ENCODE results near the gene FER.

Gene FER

DNA sequence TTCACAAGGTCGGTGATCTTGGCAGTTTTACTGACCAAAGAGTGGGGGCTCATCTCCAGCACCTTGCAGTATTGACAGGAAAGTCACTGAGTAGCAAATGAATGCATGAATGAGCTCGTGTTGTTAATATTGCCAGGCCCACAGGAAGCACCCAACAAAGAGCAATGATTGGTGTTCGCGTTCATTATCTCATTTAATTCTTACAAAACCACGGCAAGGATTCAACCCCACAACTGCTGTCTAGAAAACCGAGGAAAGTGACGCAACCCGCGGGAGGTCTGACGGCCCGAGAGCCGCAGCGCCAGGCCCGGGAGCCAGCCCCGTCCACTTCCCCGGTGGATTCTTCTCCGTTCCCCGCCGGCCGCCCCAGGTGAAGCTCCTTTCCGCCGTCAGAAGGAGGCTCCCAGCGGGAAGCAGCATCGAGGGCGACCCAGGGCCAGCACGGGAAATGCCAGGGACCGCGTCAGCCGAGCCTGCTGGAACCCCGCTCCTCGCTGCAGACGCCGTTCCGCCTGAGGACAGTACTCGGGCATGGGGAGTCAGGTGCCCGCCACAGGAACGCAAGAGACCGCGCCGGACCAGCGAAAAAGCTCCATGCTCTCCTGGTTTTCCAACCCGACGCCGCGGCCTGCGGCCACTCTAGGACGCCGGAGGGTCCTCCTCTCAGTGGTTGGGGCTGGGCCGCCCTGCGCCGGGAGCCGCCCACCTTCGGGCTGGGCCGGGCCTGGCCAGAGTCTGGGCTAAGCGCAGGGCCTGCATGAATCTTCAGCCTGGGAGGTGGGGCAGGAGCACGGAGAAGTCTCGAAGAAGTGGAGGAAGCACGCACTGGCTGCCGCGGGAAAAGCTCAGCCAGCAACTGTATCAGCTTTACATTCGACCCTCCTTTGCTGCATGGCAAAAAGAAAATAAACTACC, 19.8 kb upstream of the FER start:
- Histone ChIP-seq H3K4me2 (ENCODE audit: insufficient read depth, low read length) (peak overlapping the region; percentile 77), H3K27ac (ENCODE audit: low read length) (peak overlapping the region; percentile 69), H3K36me3 (ENCODE audit: insufficient read depth, low read length) (no peaks in the 10 kb centered on the region), H2AFZ (ENCODE audit: low read depth, low read length) (peak overlapping the region; percentile 81), H3K27me3 (ENCODE audit: insufficient read depth, low read length, poor library complexity) (no peaks in the 10 kb centered on the region), H3K9me3 (ENCODE audit: insufficient read depth, low read length, severe bottlenecking) (no peaks in the 10 kb centered on the region), H3K4me3 (ENCODE audit: low read depth in 1 of 2, low read length in 2 of 2) (peak overlapping the region; percentile 29 to 62; a peak in 3 of 4 replicates), H4K20me1 (ENCODE audit: insufficient read depth, low read length) (no peaks in the 10 kb centered on the region), H3K9ac (ENCODE audit: low read depth, low read length) (peak overlapping the region; percentile 64), H3K79me2 (ENCODE audit: insufficient read depth, low read length) (no peaks in the 10 kb centered on the region), H3K4me1 (ENCODE audit: insufficient read depth, low read length) (peaks cover 29% of the 10 kb centered on the region)
- ATAC-seq (ENCODE audit: insufficient read depth, low read depth) (peak; percentile 87), DNase-seq (peak; percentile 65)
- TF ChIP-seq, protein P1, sequence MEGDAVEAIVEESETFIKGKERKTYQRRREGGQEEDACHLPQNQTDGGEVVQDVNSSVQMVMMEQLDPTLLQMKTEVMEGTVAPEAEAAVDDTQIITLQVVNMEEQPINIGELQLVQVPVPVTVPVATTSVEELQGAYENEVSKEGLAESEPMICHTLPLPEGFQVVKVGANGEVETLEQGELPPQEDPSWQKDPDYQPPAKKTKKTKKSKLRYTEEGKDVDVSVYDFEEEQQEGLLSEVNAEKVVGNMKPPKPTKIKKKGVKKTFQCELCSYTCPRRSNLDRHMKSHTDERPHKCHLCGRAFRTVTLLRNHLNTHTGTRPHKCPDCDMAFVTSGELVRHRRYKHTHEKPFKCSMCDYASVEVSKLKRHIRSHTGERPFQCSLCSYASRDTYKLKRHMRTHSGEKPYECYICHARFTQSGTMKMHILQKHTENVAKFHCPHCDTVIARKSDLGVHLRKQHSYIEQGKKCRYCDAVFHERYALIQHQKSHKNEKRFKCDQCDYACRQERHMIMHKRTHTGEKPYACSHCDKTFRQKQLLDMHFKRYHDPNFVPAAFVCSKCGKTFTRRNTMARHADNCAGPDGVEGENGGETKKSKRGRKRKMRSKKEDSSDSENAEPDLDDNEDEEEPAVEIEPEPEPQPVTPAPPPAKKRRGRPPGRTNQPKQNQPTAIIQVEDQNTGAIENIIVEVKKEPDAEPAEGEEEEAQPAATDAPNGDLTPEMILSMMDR (IDR thresholded peaks at IDR 0.05; ENCODE audit: borderline replicate concordance, extremely low read depth, low read length, poor library complexity, severe bottlenecking), result no peak
- TF ChIP-seq EZH2 (IDR thresholded peaks at IDR 0.05; ENCODE audit: borderline replicate concordance, low read depth, low read length, severe bottlenecking), result no peak

DNA sequence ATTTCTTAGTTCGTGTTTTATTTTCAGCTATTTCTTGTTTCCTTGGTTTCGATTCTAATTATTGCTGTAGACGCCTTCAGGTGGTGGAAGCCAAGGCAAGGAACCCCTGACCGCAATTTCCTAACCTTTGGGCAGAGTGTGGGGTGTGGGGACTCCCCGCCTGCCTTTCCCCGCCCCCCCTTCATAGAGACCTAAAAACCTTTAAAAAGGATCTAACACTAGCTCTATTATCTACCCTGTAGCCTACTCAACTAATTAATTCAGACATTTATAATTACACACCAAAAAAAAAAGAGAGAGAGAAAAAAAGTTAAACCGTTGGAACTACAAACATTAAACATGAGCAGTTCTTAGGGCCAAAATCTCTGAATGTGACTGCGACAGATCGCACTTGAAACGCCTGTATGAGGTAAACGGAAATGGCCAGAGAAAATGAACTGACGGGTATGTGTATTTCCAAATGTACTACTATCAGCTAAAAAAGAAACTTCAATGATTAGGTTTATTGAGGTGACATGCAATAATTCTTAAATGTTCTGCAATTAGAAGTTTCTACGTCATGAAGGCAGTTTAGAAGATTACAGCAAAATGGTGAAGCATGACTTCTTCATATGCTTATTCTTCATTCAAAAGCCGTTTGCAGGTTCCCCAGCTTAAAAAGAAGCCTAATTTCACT, 19.0 kb upstream of the FER start:
- Histone ChIP-seq H2AFZ (ENCODE audit: low read depth, low read length) (peak overlapping the region; percentile 81), H3K4me2 (ENCODE audit: insufficient read depth, low read length) (peak overlapping the region; percentile 77), H3K27ac (ENCODE audit: low read length) (peak overlapping the region; percentile 69), H3K9ac (ENCODE audit: low read depth, low read length) (peak overlapping the region; percentile 64), H3K4me1 (ENCODE audit: insufficient read depth, low read length) (peaks cover 29% of the 10 kb centered on the region), H3K36me3 (ENCODE audit: insufficient read depth, low read length) (no peaks in the 10 kb centered on the region), H3K9me3 (ENCODE audit: insufficient read depth, low read length, severe bottlenecking) (no peaks in the 10 kb centered on the region), H3K79me2 (ENCODE audit: insufficient read depth, low read length) (no peaks in the 10 kb centered on the region), H3K27me3 (ENCODE audit: insufficient read depth, low read length, poor library complexity) (no peaks in the 10 kb centered on the region), H3K4me3 (ENCODE audit: low read depth in 1 of 2, low read length in 2 of 2) (peak overlapping the region; percentile 29 to 62; a peak in 3 of 4 replicates), H4K20me1 (ENCODE audit: insufficient read depth, low read length) (no peaks in the 10 kb centered on the region)
- DNase-seq (peak; percentile 76), ATAC-seq (ENCODE audit: insufficient read depth, low read depth) (peak; percentile 84)
- no peak for TF ChIP-seq EZH2 (IDR thresholded peaks at IDR 0.05; ENCODE audit: borderline replicate concordance, low read depth, low read length, severe bottlenecking)
- TF ChIP-seq, protein P1 (IDR thresholded peaks at IDR 0.05; ENCODE audit: borderline replicate concordance, extremely low read depth, low read length, poor library complexity, severe bottlenecking), result no peak

DNA sequence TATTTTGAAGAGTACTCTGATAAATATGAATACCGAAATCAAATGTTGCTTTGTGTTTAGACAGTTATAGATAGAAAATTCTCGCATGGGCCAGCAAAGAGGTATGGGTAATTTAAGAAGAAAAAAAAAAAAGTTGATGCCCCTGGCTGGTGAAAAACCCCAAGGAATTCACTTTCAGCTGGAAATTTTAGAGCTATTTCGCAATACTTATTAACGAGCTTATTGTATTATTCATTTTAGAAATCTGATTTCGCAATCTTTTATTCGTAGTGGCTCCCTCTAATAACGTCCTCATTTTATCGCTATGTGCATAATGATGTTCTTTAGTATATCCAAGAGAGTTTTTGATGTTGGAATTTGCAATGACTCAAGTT, 18.5 kb upstream of the FER start:
- Histone ChIP-seq H3K9me3 (ENCODE audit: insufficient read depth, low read length, severe bottlenecking) (no peaks in the 10 kb centered on the region), H3K79me2 (ENCODE audit: insufficient read depth, low read length) (no peaks in the 10 kb centered on the region), H4K20me1 (ENCODE audit: insufficient read depth, low read length) (no peaks in the 10 kb centered on the region), H3K27me3 (ENCODE audit: insufficient read depth, low read length, poor library complexity) (no peaks in the 10 kb centered on the region), H3K27ac (ENCODE audit: low read length) (no peak overlapping the region), H2AFZ (ENCODE audit: low read depth, low read length) (no peak overlapping the region), H3K9ac (ENCODE audit: low read depth, low read length) (no peak overlapping the region), H3K4me3 (ENCODE audit: low read depth in 1 of 2, low read length in 2 of 2) (no peak overlapping the region), H3K36me3 (ENCODE audit: insufficient read depth, low read length) (no peaks in the 10 kb centered on the region), H3K4me1 (ENCODE audit: insufficient read depth, low read length) (peaks cover 29% of the 10 kb centered on the region), H3K4me2 (ENCODE audit: insufficient read depth, low read length) (peak overlapping the region; percentile 77; the same call in 1 of the 2 replicates)
- no peak for DNase-seq
- no peak for ATAC-seq (ENCODE audit: insufficient read depth, low read depth)
- no peak for TF ChIP-seq EZH2 (IDR thresholded peaks at IDR 0.05; ENCODE audit: borderline replicate concordance, low read depth, low read length, severe bottlenecking)
- TF ChIP-seq, protein P1 (IDR thresholded peaks at IDR 0.05; ENCODE audit: borderline replicate concordance, extremely low read depth, low read length, poor library complexity, severe bottlenecking), result no peak

Data from DND-41 (cell line).